ENCODE data around the gene GJC1. TPM values are rescaled to one million over a fixed set of nuclear protein-coding genes. Genes with fewer than 3 reads are reported as not detected.
"Not testable (repeated sequence)": the region's sequence is repeated elsewhere in the genome, so short reads cannot be mapped to it uniquely, and the experiment has no call there.

GJC1 gene
- total RNA-seq, 1 donor from 2014 or later: 76.9 TPM

DNA sequence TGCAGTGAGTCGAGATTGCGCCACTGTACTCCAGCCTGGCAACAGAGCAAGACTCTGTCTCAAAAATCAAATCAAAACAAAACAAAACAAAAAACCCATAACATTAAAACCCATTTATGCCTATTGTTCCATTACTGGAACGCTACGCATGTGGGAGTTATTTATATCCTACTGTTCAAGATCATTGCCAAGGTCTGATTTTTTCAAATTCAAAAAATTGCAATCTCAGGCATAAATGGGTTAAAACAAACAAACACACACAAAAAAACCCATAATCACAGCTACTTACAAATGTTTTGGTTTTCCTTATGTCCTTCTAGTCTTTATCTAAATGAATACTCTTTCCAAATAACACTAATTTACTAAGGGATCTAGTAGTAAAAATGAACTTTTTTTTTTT, 17.8 kb downstream of the GJC1 start:
- no peak for TF ChIP-seq EZH2 (IDR thresholded peaks at IDR 0.05)
- TF ChIP-seq CTCF (IDR thresholded peaks at IDR 0.05): no peak
- TF ChIP-seq EZH2phosphoT487 (IDR thresholded peaks at IDR 0.05): no peak
- H3K36me3 Mint-ChIP-seq: peaks cover 19% of the 10 kb centered on the region
- Histone ChIP-seq H4K20me1 (ENCODE audit: low read depth) (peaks cover 79% of the 10 kb centered on the region), H3K27me3 (no peaks in the 10 kb centered on the region), H3K27ac (no peak overlapping the region), H3K4me3 (no peak overlapping the region), H3K4me1 (no peaks in the 10 kb centered on the region), H3K79me2 (ENCODE audit: low read depth) (peaks cover 100% of the 10 kb centered on the region), H3K9ac (no peak overlapping the region), H3K9me3 (ENCODE audit: low read depth) (no peaks in the 10 kb centered on the region), H3F3A (ENCODE audit: low read depth) (peaks cover 10% of the 10 kb centered on the region), H3K36me3 (no peaks in the 10 kb centered on the region), H2AFZ (replicated peaks) (no peak overlapping the region), H3K4me2 (no peak overlapping the region)
- no peaks in the 10 kb centered on the region for H3K9me3 Mint-ChIP-seq
- no peak for DNase-seq (ENCODE audit: low spot score)
- no peak overlapping the region for H3K4me3 Mint-ChIP-seq
- H3K4me1 Mint-ChIP-seq: no peaks in the 10 kb centered on the region
- H3K27ac Mint-ChIP-seq: no peak overlapping the region
- H3K27me3 Mint-ChIP-seq (ENCODE audit: insufficient read depth, low read depth): no peaks in the 10 kb centered on the region

- H3K4me1 ChIP-seq; DNase-seq (ENCODE audit: low spot score); H2AFZ ChIP-seq (replicated peaks); H3K4me2 ChIP-seq; H3K4me1 Mint-ChIP-seq; H3F3A ChIP-seq (ENCODE audit: low read depth); H3K36me3 ChIP-seq; H3K9me3 Mint-ChIP-seq; H3K27ac ChIP-seq; H3K4me3 ChIP-seq; H3K27ac Mint-ChIP-seq; H3K27me3 ChIP-seq; H3K4me3 Mint-ChIP-seq; H3K27me3 Mint-ChIP-seq (ENCODE audit: insufficient read depth, low read depth); H3K9ac ChIP-seq; H3K9me3 ChIP-seq (ENCODE audit: low read depth): not testable (repeated sequence)
- Histone ChIP-seq H4K20me1 (ENCODE audit: low read depth) (peaks cover 92% of the 10 kb centered on the region), H3K79me2 (ENCODE audit: low read depth) (peaks cover 100% of the 10 kb centered on the region)
- peaks cover 37% of the 10 kb centered on the region for H3K36me3 Mint-ChIP-seq
Measured at GRCh38 chr17:44808656-44809388, 21.3 kb downstream of the GJC1 start.

DNA sequence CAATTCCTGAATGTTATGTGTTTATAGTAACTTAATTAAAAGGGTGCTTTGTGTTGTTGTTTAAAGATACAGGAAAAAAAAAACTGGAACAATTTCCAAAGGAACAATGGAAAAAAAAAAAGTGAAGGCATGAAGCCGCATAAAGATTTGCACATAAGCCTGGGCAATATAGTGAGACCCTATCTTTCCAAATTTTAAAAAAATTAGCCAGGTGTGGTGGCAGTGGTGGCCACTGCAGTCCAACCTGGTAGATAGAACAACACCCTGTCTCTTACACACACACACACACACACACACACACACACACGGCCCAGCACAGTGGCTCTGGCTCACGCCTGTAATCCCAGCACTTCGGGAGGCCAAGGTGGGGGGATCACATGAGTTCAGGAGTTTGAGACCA, 21.9 kb downstream of the GJC1 start:
- Mint-ChIP-seq H3K27ac (no peak overlapping the region), H3K36me3 (peaks cover 37% of the 10 kb centered on the region)
- H3K4me2 ChIP-seq: no peak overlapping the region

More for the DNA sequence above, 21.9 kb downstream of the GJC1 start:
- peaks cover 100% of the 10 kb centered on the region for H3K79me2 ChIP-seq (ENCODE audit: low read depth)
- no peaks in the 10 kb centered on the region for H3K9me3 ChIP-seq (ENCODE audit: low read depth)
- TF ChIP-seq CTCF (IDR thresholded peaks at IDR 0.05) (no peak), EZH2phosphoT487 (IDR thresholded peaks at IDR 0.05) (no peak), EZH2 (IDR thresholded peaks at IDR 0.05) (no peak)
- Mint-ChIP-seq H3K9me3 (no peaks in the 10 kb centered on the region), H3K4me1 (no peaks in the 10 kb centered on the region), H3K27me3 (ENCODE audit: insufficient read depth, low read depth) (peaks cover 2% of the 10 kb centered on the region), H3K4me3 (no peak overlapping the region)
- H2AFZ ChIP-seq (replicated peaks): no peak overlapping the region
- no peaks in the 10 kb centered on the region for H3K4me1 ChIP-seq
- peaks cover 9% of the 10 kb centered on the region for H3K36me3 ChIP-seq
- H4K20me1 ChIP-seq (ENCODE audit: low read depth): peaks cover 93% of the 10 kb centered on the region
- no peaks in the 10 kb centered on the region for H3K27me3 ChIP-seq
- no peak for DNase-seq (ENCODE audit: low spot score)
- no peak overlapping the region for H3K4me3 ChIP-seq
- H3K9ac ChIP-seq: no peak overlapping the region
- no peak overlapping the region for H3K27ac ChIP-seq
- H3F3A ChIP-seq (ENCODE audit: low read depth): peaks cover 7% of the 10 kb centered on the region

Measured in neural progenitor cell (in vitro differentiated cells).